Activated T-cell treated with anti-CD3 and anti-CD28 coated beads, Interleukin-2, amount 50 U/mL, for 4 hours (primary cell): Measurements from ENCODE around the gene DPYSL5. TPM values are rescaled to one million over a fixed set of nuclear protein-coding genes. Genes with fewer than 3 reads are reported as not detected.

Experiments
- ATAC-seq, 2 donors: fragments of 200-7000 bp; cut with Tn5 transposase; one replicate each; pipeline ENCODE4 v1.10.0; 2021
- DNase-seq: peaks from one replicate; pipeline ENCODE4 v3.0.0-alpha.2; 2020
- H3K27me3 Mint-ChIP-seq: one replicate; pipeline ENCODE4 v1.8.0; 2021; ENCODE audit warnings: low read depth, mixed read lengths
- H3K36me3 Mint-ChIP-seq: one replicate; pipeline ENCODE4 v1.8.0; 2022; ENCODE audit warnings: mixed read lengths; ENCODE audit not compliant: insufficient read depth
- H3K4me1 Mint-ChIP-seq: one replicate; pipeline ENCODE4 v1.8.0; 2021; ENCODE audit warnings: low read depth, mixed read lengths
- H3K4me3 Mint-ChIP-seq: one replicate; pipeline ENCODE4 v1.8.0; 2021; ENCODE audit warnings: mild to moderate bottlenecking, moderate library complexity, mixed read lengths
- H3K9me3 Mint-ChIP-seq: one replicate; pipeline ENCODE4 v1.8.0; 2021; ENCODE audit warnings: mixed read lengths
- total RNA-seq, 3 donors: library from RNA; stranded (reverse); gene quantifications; one replicate each; pipeline ENCODE4 v1.2.1, GENCODE V29; 2021

DPYSL5 gene
- total RNA-seq, 3 donors from 2014 or later = not detected

- Mint-ChIP-seq H3K4me3 (no peak overlapping the region), H3K9me3 (no peaks in the 10 kb centered on the region), H3K27me3 (peaks cover 12% of the 10 kb centered on the region), H3K4me1 (no peaks in the 10 kb centered on the region), H3K36me3 (no peaks in the 10 kb centered on the region)
- no peak for ATAC-seq
- no peak for DNase-seq
Measured at GRCh38 chr2:26934335-26934724, 86.4 kb downstream of the DPYSL5 start.

- Mint-ChIP-seq H3K4me3 (no peak overlapping the region), H3K4me1 (no peaks in the 10 kb centered on the region), H3K27me3 (peaks cover 12% of the 10 kb centered on the region), H3K36me3 (no peaks in the 10 kb centered on the region), H3K9me3 (no peaks in the 10 kb centered on the region)
- ATAC-seq (no peak), DNase-seq (no peak)
Measured at GRCh38 chr2:26934985-26935384, 87.1 kb downstream of the DPYSL5 start.

- no peaks in the 10 kb centered on the region for H3K9me3 Mint-ChIP-seq
- H3K36me3 Mint-ChIP-seq = no peaks in the 10 kb centered on the region
- H3K4me3 Mint-ChIP-seq = no peak overlapping the region
- no peaks in the 10 kb centered on the region for H3K4me1 Mint-ChIP-seq
- ATAC-seq (no peak), DNase-seq (no peak)
- peaks cover 8% of the 10 kb centered on the region for H3K27me3 Mint-ChIP-seq
Measured at GRCh38 chr2:26936855-26937254, 88.9 kb downstream of the DPYSL5 start.

GRCh38 chr2:26938399-26939118 lies 90.6 kb downstream of the DPYSL5 start:
- Mint-ChIP-seq H3K4me3 (no peak overlapping the region), H3K27me3 (peaks cover 11% of the 10 kb centered on the region), H3K36me3 (no peaks in the 10 kb centered on the region), H3K4me1 (peaks cover 1% of the 10 kb centered on the region), H3K9me3 (no peaks in the 10 kb centered on the region)
- no peak for DNase-seq
- no peak for ATAC-seq

- DNase-seq (no peak), ATAC-seq (no peak)
- H3K9me3 Mint-ChIP-seq = no peaks in the 10 kb centered on the region
- H3K27me3 Mint-ChIP-seq = peaks cover 17% of the 10 kb centered on the region
- H3K4me1 Mint-ChIP-seq = peaks cover 1% of the 10 kb centered on the region
- no peaks in the 10 kb centered on the region for H3K36me3 Mint-ChIP-seq
- H3K4me3 Mint-ChIP-seq = no peak overlapping the region
Measured at GRCh38 chr2:26940001-26940400, 92.1 kb downstream of the DPYSL5 start.

GRCh38 chr2:26941486-26941885 lies 93.6 kb downstream of the DPYSL5 start:
- peaks cover 21% of the 10 kb centered on the region for H3K27me3 Mint-ChIP-seq
- peaks cover 1% of the 10 kb centered on the region for H3K4me1 Mint-ChIP-seq
- ATAC-seq = no peak
- H3K9me3 Mint-ChIP-seq = no peaks in the 10 kb centered on the region
- DNase-seq = no peak
- H3K4me3 Mint-ChIP-seq = no peak overlapping the region
- H3K36me3 Mint-ChIP-seq = no peaks in the 10 kb centered on the region

- Mint-ChIP-seq H3K4me3 (no peak overlapping the region), H3K9me3 (no peaks in the 10 kb centered on the region), H3K36me3 (no peaks in the 10 kb centered on the region), H3K27me3 (peaks cover 21% of the 10 kb centered on the region), H3K4me1 (peaks cover 1% of the 10 kb centered on the region)
- peak; percentile 54 for DNase-seq
- ATAC-seq = peak; percentile 58 to 63
Measured at GRCh38 chr2:26942543-26943295, 94.8 kb downstream of the DPYSL5 start.

GRCh38 chr2:26945991-26946750 lies 98.2 kb downstream of the DPYSL5 start:
- no peak for DNase-seq
- no peak for ATAC-seq
- no peak overlapping the region for H3K4me3 Mint-ChIP-seq
- H3K4me1 Mint-ChIP-seq = peaks cover 1% of the 10 kb centered on the region
- H3K9me3 Mint-ChIP-seq = no peaks in the 10 kb centered on the region
- H3K27me3 Mint-ChIP-seq = peaks cover 25% of the 10 kb centered on the region
- H3K36me3 Mint-ChIP-seq = no peaks in the 10 kb centered on the region

GRCh38 chr2:26946841-26947784 lies 99.2 kb downstream of the DPYSL5 start:
- Mint-ChIP-seq H3K4me3 (no peak overlapping the region), H3K36me3 (no peaks in the 10 kb centered on the region), H3K9me3 (no peaks in the 10 kb centered on the region), H3K27me3 (peaks cover 25% of the 10 kb centered on the region), H3K4me1 (peaks cover 1% of the 10 kb centered on the region)
- no peak for DNase-seq
- no peak for ATAC-seq

GRCh38 chr2:26948800-26949199 lies 100.9 kb downstream of the DPYSL5 start:
- no peak overlapping the region for H3K4me3 Mint-ChIP-seq
- H3K27me3 Mint-ChIP-seq = peaks cover 24% of the 10 kb centered on the region
- DNase-seq (no peak), ATAC-seq (no peak)
- no peaks in the 10 kb centered on the region for H3K36me3 Mint-ChIP-seq
- H3K9me3 Mint-ChIP-seq = no peaks in the 10 kb centered on the region
- H3K4me1 Mint-ChIP-seq = no peaks in the 10 kb centered on the region

- ATAC-seq = no peak
- DNase-seq = no peak
- Mint-ChIP-seq H3K9me3 (no peaks in the 10 kb centered on the region), H3K36me3 (no peaks in the 10 kb centered on the region), H3K4me1 (no peaks in the 10 kb centered on the region), H3K27me3 (peaks cover 23% of the 10 kb centered on the region), H3K4me3 (no peak overlapping the region)
Measured at GRCh38 chr2:26950246-26950645, 102.3 kb downstream of the DPYSL5 start.

GRCh38 chr2:26951236-26951635 lies 103.3 kb downstream of the DPYSL5 start:
- DNase-seq (no peak), ATAC-seq (no peak)
- Mint-ChIP-seq H3K9me3 (no peaks in the 10 kb centered on the region), H3K36me3 (no peaks in the 10 kb centered on the region), H3K4me3 (no peak overlapping the region), H3K4me1 (no peaks in the 10 kb centered on the region), H3K27me3 (peaks cover 26% of the 10 kb centered on the region)

GRCh38 chr2:26952374-26952773 lies 104.4 kb downstream of the DPYSL5 start:
- no peaks in the 10 kb centered on the region for H3K9me3 Mint-ChIP-seq
- no peak overlapping the region for H3K4me3 Mint-ChIP-seq
- no peak for DNase-seq

GRCh38 chr2:26954135-26954534 lies 106.2 kb downstream of the DPYSL5 start:
- Mint-ChIP-seq H3K27me3 (peaks cover 34% of the 10 kb centered on the region), H3K4me3 (no peak overlapping the region)
- no peak for DNase-seq

More at GRCh38 chr2:26952374-26952773, 104.4 kb downstream of the DPYSL5 start:
- Mint-ChIP-seq H3K36me3 (no peaks in the 10 kb centered on the region), H3K27me3 (peaks cover 30% of the 10 kb centered on the region), H3K4me1 (no peaks in the 10 kb centered on the region)
- ATAC-seq = no peak

More at GRCh38 chr2:26954135-26954534, 106.2 kb downstream of the DPYSL5 start:
- Mint-ChIP-seq H3K36me3 (no peaks in the 10 kb centered on the region), H3K9me3 (no peaks in the 10 kb centered on the region), H3K4me1 (no peaks in the 10 kb centered on the region)
- no peak for ATAC-seq
